Stimulated activated CD8-positive, alpha-beta memory T cell treated with anti-CD3 and anti-CD28 coated beads, Interleukin-4, amount 100 ng/mL, for 24 hours (primary cell): ENCODE data around the gene NAV2.
"Not testable (repeated sequence)": the region's sequence is repeated elsewhere in the genome, so short reads cannot be mapped to it uniquely, and the experiment has no call there.

ENCODE experiments used
- DNase-seq: peaks from one replicate; pipeline ENCODE4 v3.0.0-alpha.2; 2020; ENCODE audit warnings: low read depth

Gene NAV2

DNA sequence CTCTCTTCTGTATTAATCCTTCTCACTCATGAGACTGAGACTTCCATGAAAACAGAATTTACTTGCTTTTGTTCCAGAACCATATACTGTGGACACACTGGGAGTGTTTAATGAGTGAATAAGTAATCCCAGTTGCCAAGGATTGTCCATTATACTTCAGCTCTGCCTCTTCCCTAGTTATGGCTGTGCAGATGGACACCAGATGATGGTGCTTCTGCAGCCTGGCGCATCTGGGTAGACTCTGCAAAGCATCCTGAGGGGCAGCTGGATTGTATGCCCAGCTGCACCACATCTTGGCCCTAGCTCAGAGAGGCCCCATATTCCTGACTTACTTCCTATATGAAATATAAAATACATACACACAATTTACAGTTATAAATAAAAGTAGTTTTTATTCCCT lies 404.2 kb downstream of the NAV2 start:
- DNase-seq: no peak

DNA sequence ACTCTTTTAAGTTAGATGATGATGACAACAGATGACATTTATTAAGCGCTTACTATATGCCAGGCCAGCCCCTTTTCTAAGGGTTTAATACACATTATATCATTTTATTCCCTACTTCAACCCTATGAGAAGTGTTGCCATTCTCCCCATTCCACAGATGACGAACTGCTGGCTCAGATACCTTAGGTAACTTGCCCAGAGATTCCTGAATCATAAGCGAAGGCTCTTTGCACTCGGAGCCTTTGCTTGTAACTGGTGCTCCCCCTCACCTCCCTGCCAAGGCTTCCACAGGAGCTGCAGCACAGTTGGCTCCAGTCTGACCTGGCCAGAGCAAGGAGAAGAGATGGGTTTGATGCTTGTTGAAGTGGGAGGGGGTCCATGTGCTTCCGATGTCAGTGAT lies 404.7 kb downstream of the NAV2 start:
- no peak for DNase-seq

DNA sequence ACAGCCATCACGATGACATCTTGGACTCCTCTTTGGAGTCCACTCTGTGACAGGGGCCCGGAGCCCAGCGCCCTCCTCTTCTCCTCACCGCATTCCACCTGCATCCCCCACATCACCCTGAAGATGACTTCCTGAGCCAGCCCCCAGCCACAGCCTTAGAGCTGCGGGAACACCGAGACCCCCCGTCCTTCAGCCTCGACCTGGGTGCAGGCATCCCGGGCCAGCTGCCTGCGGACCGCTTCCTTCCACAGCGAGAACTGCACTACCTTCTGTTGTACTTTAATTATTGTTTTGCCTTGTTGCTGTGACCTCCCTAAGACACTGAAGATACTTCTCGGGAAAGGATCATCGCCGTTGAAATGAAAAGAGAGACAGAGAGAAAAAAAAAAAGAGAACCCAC lies 405.6 kb downstream of the NAV2 start:
- no peak for DNase-seq

- no peak for DNase-seq
These were observed 406.7 kb downstream of the NAV2 start for GRCh38 chr11:20119315-20119714.

GRCh38 chr11:20120134-20120925 lies 407.7 kb downstream of the NAV2 start:
- DNase-seq: no peak

DNA sequence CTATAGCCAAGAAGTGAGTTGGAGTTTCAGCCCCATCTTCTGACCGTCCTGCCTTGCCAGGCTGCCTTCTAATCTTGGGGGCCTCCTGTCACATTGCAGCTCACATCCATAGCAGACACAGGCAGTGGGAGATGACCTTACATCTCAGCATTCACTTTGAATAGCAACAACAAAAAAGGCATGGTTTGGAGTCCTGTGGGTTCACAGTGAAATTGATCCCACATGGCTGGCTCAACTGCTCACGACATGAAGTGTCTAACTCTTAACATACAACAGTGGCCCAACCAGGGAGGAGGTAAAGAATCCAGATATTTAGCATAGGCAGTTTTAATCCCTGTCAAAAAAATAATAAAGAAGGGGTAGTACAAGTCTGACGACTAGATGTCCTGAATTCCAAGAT lies 409.5 kb downstream of the NAV2 start:
- DNase-seq: no peak

DNA sequence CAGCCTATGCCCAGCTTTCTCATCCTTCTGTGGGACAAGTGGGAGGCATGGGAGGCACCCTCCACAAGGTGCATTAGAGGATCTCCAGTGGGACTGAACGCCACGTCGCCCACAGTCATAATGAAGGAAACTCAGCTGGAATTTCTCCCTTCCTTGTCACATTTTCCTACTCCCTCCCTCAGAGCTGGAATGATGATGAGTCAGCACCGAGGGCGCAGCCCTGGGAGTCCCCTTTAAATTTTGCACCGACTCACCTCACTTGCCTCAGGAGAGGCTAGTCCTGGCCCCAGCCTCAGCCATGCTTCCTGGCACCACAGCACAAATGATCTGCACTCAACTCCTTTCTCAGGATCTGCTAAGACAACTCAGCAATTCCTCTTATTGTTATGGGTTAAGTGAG lies 413.3 kb downstream of the NAV2 start:
- no peak for DNase-seq

DNA sequence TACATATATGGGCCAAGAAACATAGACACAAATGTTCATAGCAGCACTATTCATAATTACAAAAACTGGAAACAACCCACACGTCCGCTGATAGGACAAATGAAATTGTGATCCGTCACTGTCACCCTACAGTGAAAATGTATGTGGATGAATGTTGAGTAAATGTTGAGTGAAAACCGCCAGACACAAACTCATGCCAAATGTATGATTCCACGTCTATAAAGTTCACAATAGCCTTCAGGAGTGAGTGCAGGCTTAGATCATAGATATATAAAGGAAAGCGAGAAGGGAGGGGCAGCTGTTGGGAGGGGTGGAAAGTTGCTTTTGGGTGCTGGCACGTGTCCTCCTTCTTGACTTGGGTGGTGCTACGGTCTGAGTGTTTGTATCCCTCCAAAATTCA lies 414.1 kb downstream of the NAV2 start:
- no peak for DNase-seq

DNA sequence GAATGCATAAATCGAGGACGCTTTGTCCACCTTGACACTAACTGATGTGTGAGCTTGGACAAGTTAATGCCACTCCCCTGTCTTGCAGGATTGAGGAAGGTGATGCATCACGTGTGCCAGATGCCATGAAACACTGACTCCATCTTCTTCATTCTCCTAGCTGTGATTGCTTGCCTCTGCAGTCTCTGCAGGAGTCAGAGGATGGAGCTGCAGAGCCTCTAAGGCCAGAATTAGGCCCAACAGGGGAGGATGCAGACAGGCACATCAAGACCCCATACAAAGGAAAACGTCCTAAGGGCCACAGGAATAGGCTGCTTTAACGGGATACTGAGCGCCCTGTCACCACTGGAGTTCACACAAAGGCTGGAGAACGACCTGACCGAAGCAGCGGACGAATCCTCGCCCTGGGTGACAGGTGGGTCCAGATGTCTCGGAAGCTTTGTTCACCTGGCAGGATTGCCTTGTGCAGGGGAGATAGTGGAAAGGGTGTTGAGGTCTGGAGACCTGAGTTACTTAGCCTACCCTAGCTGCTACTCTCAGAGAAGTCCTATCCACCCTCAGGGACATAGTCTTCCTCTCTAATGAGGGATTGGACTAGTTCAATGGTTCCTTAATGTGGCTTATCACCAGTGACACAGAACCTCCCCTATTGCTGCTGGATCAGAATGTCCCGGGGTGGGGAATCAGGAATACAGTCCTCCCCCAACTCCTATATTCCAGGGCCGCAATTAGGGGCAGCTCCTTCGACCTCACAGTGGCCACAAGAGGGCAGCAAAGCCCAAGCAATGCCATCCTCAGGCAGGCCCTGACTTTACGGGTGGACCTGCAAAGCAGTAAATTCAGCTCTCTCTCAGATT lies 415.3 kb downstream of the NAV2 start:
- DNase-seq: peak; percentile 62

DNA sequence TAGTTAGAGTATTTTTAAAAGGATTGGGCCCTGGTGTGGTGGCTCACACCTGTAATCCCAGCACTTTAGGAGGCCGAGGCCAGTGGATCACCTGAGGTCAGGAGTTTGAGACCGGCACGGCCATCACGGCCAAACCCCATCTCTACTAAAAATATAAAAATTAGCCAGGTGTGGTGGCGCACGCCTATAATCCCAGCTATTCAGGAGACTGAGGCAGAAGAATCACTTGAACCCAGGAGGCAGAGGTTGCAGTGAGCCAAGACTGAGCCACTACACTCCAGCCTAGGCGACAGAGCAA lies 415.8 kb downstream of the NAV2 start:
- DNase-seq: not testable (repeated sequence)

DNA sequence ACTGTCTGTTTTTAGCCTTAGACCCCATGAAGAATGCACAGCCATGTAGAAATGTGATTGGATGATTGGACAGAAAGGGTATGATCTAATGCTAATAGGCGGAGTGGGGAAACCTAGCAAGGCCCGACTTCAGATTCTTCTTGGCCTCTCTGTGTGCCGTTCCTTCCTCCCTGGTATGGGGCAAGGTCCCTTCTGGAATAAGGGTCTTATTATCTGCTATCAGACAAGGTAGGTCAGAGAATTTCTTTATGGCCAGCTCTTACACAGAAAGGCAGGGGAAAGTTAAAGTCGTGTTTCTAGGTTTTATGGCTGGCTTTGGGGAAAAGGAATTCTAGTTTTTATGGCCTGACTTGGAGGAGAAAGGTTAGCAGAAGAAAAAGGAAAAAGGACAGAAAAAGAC lies 417.0 kb downstream of the NAV2 start:
- DNase-seq: no peak

- DNase-seq: no peak
These were observed 419.4 kb downstream of the NAV2 start for GRCh38 chr11:20131788-20132666.

DNA sequence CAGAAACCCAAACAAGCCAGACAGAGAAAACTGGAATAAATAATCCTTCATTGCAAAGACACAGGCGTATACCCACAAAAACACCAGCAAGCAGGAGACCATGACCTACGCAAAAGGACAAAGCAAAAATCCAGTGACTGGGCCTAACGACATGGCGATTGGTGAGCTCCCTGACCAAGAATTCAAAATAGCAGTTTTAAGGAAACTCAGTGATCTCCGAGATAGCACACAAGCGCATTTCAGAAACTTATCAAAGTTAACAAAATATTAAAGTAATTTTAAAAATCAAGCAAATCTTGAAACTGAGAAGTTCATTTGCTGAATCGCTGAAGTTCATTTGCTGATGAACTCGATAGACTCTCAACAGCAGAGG lies 420.0 kb downstream of the NAV2 start:
- DNase-seq: no peak

GRCh38 chr11:20134991-20135736 lies 422.5 kb downstream of the NAV2 start:
- no peak for DNase-seq

DNA sequence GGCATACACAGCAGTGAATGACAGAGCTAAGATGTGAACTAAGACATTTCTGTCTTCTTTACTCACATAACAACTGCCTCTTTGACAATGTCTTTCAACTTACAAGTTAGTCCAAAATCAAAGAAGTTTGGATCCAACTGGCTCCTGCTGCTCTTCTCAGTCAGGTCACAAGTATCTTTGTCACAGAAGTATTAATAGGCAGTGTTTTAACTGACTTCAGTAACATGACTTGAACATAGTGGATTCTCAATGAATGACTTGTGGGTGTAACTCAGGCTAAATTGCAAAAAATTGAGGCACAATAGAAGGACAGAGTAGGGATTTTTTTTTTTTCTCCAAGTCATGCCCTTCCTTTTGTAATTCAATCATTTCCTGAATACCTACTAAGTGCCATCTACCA lies 425.0 kb downstream of the NAV2 start:
- DNase-seq: no peak

DNA sequence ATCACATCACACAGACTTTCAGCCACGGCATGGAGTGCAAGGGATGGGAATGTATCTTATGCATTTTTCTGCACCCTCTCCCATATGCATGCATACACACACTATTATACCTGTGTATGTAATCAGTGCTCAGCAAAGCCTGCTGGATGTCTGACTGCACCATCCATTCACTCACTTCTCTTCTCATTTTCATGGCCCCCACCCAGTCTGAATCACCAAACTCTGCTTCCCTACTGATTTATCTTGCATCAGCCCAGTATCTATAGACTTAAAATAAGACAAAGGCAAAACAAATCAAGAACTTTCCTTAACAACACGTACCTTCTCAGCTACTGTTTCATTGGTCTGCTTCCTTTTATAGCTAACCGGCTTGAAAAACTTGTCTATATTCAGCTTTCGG lies 426.1 kb downstream of the NAV2 start:
- DNase-seq: no peak

- no peak for DNase-seq
These were observed 441.7 kb downstream of the NAV2 start for GRCh38 chr11:20154381-20154780.

DNA sequence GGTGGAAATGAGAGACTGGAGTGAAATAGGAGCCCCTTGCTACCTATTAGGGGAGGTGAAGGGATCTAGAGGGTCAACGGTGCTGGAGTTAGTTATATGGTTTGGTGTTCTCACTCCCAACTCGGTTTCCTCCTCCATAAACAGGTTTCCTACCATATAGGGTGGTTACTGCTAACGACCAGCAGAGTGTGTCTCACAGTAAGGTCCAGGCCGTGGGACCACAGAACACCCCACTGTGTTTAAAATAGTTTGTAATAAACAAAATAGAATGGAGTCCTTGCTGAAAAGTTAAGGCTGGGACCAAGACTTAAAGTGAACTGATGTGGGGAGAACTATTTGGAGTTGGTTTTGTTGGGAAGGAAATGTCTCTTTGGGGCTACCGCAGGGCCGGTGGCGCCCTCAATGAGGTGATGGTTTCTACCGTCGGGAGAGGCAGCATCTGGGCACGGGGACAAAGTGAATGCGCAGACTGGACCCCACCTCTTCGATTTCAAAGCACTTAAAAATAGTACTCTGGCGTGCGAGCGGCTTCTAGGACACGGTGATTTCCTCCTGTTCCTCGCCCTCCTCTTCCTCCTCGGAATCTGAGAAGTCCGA lies 443.1 kb downstream of the NAV2 start:
- DNase-seq: no peak

DNA sequence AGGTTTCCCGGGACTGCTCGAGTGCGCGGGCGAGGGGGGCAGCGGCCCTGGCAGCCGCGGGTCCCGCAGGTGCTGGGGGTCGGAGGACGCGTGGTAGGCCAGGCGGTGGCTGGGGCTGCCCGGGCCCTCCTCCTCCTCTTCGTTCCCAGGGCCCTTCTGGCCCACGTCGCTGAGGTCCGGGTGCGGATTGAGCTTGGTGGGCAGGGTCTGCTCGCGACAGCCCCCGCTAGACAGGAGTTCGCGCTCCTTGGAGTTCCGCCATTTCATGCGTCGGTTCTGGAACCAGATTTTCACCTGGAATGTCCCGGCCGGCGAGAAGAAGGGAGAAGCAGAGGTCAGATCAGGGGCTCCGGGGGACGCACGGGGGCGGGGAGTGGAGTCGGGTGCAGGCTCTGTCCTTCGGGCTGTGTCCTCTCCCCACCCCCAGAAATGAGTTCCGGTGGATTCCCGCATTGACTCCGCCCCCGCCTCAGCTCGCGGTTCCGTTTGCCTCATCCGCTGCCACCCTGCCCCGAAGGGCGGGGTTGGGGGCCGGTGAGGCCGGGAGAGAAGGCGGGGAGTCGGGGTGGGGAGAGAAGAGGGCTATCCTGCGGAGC lies 443.7 kb downstream of the NAV2 start:
- peak; percentile 16 for DNase-seq

GRCh38 chr11:20156876-20157613 lies 444.4 kb downstream of the NAV2 start:
- DNase-seq: no peak
